Activated CD4-positive, alpha-beta T cell treated with anti-CD3 and anti-CD28 coated beads, Interleukin-2, Interleukin-6, amounts not matched to agents 100 ng/mL and 50 ng/mL, durations not matched to agents 16 hours and 8 hours (primary cell): ENCODE measurements around the gene SLC11A2.
A peak's percentile ranks its signal among the peaks of the same experiment; 100 is the strongest.
"Not testable (repeated sequence)": the region's sequence is repeated elsewhere in the genome, so short reads cannot be mapped to it uniquely, and the experiment has no call there.

Experiments
- DNase-seq: peaks from one replicate; pipeline ENCODE4 v3.0.0-alpha.2; 2020

The SLC11A2 gene

DNA sequence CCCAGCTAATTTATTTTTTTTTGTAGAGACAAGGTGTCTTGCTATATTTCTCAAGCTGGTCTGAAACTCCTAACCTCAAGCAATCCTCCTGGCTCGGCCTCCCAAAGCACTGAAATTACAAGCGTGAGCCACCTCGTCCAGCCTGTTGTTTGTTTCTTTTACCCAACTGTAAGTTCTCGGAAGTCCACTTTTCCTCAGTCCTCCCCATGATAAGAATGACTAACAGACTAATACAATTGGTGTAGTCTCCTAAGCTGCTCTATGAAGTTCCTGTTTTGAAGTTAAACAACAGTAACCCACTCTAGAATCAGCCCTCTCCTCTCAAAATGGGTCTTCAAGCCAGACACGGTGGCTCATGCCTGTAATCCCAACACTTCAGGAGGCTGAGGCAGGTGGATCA is 37.3 kb downstream of the SLC11A2 start:
- DNase-seq, result no peak

DNA sequence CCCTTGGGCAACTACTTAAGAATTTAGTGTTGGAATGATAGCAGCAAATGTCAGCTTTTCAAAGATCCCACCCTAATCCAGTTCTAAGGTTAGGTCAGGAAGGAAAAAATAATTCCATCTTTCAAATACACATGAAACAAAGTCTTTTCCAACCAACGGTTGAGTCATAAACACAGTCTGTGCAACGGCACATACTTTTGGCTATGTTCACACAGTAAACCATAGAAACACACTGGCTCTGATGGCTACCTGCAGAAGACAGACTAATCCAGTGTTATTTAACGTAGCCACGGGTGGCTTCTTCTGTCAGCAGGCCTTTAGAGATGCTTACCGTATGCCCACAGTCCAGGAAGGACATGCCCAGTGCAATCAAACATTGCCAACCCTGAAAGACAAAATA is 38.1 kb downstream of the SLC11A2 start:
- DNase-seq, result no peak

DNA sequence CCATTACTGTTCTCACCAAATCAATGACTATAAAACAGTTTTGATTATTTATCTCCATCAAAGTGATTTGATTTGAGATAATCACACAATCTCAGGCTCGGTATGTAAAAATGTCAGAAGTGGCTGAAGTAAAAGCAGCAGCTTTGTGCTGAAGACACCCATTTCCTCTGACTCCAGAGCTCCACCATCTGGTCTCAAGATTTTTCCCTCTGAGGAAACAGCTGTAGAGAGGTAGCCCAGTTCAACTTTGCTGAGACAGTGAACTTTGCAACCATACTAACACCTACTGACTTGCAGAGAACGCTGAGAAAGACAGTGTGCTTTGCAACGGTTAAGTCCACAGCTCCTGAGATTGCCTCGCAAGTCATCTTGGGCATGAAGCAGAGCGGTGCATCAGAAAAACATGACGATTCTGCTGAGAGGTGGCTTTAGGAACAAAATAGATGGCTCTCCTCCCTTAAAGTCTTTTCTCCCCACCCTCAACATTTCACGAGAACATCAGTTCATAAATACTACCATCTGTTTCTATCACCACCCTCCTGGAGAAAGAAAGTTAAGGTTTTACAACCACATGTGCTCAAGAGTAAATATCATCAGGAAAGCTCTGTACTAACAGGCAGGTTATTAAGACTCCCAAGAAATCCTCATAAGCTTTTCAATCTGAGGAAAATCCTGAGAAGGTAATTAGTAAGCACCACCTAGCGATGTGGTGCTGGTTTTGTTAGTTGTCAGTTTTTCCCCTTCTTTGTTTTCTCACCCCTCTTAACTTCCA is 39.0 kb downstream of the SLC11A2 start:
- peak; percentile 39 for DNase-seq

DNA sequence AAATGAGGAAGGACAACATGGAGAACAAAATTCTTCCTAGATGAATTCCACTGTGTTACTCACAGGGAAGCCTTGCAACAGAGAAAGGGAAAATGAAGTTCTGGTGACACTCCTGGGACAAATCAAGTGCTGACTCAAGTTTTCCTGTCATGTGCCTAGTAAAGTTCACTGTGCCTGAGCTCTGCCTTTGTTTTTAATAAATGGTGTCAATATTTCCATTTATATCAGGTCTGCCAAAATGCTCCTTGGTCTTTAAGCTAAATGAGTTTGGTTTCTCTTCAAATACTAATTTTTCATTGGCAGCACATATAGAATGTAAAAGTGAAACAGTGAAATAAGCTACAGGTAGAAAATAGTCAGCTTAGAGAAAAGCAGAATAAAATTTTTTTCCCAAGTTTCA is 40.9 kb downstream of the SLC11A2 start:
- DNase-seq, result no peak

DNA sequence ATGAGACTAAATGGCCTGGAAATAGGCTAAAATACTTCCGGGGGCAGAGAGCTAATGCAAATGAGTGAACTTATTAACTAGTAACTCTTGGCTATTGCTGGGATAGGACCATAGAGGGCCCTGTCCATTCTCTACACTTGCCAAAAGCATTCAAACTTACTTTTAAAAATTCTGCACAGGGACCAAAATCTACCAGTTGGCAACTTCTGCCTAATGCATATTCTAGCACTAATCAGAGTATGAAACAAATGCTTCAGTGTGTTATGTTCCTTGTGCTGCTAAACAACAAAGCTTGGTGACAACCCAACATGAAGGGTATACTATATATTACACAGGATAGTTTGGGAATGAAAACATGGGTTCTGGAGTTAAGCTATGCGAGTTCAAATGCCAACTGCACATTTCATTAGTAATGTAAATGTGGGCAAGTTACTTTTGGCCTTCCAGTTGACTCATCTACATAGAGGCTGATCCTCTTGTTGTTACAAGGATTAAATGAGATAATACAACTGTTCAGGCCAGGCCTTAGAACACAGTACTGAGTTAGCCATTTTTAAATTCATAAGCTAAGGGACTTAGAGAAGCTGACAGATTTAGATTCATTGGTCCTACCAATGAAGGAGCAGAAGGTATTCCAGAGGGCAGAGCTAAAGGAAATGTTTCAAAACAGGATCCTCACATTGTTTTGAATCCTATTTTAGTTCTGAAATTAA is 41.4 kb downstream of the SLC11A2 start:
- no peak for DNase-seq

DNA sequence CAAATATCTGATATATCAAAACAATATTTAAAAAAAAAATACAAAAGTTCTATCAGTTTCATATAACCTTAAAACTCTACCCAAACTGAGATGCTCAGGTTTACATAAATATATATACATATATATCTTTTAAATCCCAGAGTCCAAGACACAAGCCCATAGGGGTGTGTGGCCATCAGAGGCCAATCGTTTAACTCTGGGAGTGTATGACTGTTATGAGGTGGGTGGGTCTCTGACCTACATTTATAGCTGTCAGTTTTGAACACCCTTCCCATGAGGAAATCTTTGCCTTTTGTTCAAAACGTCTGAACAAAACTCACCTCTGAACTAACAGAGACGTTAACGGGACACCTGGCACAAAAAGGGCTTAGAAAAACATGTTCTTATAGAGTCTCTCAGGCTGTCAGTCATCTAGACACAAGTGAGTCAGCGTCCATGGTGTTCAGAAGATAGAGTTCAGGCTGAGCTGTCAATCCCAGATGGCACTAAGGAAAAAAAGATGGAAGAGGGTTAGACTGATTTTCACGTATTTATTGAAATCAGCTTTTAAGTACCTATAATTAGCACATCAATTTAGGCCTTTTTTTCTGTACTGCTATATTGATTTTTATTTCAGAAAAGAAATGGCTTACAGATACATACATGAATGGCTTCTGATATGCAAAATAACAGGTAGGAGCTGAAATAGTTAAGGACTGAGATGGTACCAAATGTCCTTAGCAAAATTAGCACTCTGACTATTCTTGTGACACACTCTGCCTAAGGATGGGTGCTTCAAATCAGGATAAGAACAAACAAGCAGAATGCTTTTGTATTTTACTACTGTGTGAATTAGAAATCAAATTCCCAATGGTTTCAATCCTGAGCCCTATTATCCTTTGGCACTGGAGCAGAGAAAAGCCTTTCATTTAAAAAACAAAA is 44.6 kb downstream of the SLC11A2 start:
- DNase-seq, result no peak

DNA sequence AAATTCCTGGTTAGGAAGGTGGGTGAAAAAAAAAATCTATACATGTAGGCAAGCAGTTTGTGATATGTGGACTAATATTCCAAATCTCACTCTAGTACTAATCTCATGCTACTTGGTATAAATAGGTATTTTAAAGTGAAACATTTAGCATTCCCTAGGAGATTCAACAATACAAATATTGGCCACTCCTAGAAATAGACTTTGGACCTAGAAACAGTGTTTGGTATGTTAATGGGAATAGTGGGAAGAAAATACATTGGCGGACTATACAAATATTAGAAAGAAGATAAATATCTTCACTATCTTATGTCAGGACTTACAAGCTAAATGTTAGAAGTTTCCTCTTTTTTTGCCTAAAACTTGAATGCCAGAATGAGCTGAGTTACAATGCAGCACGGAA is 45.6 kb downstream of the SLC11A2 start:
- DNase-seq, result no peak

DNA sequence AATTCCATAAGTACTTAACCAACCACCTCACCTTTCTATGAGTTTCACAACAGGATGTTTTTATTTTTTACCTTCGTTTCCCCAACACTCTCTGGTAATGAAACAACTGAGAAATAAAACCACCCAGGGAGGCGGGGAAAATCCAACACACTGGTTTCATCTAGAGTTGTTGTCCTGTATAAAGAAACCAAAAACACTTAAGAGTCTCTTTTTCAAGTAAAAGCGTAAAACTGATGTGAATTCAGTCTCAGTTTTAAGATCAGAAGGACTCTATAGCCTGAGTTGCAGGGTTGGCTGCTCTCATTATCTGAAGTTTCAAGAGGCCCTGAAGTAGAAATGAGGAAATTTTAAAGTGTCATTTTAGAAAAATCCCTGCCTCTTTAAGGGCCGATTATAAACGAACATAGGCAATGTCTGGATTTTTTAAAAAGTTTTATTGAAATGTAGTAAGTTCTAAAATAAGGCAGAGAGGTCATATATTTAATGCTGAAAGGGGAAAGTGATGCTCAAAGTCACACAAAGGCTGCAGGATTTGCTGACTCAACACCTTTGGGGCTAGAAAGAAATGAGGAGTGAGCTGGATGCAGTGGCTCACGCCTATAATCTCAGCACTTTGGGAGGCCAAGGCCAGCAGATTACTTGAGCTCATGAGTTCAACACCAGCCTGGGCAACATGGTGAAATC is 46.7 kb downstream of the SLC11A2 start:
- DNase-seq, result peak; percentile 61

DNA sequence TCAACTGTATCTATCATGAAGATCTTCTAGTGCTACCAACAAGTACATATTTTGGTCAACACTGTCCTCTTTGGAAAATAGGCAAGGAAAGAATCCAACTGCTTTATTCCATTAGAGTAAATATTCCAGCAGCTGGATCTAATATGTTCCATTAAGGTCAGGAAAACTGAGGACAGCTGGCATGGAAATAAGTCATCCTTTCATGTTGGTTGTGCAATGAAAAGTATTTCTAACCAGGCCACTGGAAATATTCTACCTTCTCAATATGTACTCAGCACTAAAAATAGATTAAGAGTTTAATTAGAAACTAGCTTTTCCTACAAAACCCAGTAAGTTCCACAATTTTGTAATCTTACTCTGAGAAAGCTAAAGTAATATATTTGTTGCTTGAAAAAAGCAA is 54.2 kb downstream of the SLC11A2 start:
- DNase-seq, result no peak

DNA sequence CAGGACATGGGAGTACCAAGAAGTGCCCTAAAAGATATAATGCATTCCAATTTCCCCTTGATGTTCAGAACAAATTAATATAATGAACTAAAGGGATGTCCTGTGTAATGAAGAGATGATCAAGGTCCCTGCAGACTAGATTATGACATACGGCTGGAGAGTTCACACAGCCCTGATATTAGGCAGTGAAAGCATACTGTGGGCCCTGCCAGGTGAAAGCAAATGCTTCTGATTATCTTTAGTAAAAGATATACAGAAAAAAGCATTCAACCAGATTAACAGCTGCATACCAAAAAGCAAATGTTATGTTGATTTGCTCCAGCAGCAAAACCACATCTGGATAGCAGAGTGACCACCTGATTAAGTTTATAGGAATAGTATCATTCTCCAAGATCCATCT is 61.8 kb downstream of the SLC11A2 start:
- DNase-seq, result no peak

DNA sequence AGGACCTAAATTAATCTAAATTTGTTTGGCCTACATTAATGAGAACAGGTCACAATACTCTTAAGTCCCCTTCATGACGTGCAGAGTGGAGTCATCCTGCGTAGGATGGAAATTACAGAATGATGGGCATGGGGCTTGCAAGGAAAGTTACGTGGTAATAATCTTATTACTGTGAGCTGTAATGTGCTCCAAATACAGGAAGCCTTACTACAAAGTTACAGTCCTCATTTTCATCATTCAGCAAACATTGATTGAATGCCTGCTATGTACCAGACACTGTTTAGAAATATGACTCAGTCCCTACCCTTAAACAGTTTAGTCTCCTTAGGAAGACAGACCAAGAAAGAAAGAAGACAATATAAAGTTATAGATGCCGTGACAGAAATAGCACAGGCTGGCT is 64.5 kb downstream of the SLC11A2 start:
- no peak for DNase-seq

DNA sequence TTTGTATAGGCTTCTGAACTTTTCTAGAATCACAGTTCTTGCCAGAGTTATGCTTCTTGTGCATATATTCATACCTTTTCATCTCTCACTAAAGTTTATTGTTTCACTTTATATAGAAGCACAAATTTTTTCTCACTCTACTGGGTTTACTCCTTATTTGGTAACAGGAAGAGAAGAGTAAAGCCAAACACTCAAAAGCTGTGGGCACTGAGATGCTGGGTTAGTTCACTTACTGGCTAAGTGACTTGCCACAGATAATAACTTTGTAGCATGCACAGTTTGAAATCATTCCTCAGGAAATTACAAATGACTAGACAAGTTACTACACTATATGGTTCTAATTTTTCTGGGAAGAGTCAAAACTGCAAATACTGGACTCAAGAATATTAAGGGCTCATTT is 66.1 kb downstream of the SLC11A2 start:
- DNase-seq, result no peak

DNA sequence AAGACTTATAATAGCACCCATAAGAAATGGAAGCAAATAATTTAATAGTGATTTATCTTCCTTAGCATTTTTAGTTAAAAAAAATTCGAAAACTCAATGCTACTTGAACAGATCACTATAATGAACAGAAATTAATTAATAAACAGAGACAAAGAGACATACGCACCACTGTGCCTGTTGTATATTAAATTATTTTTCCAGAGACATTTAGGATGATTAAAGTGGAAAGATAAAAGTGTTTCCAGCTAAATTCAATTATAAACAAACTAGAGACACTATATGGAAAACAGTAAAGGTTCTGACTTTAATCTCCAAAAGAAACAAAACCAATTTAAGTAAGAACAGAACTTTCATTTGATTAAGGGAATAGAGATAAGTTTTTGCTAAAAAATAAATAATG is 70.5 kb downstream of the SLC11A2 start:
- no peak for DNase-seq

DNA sequence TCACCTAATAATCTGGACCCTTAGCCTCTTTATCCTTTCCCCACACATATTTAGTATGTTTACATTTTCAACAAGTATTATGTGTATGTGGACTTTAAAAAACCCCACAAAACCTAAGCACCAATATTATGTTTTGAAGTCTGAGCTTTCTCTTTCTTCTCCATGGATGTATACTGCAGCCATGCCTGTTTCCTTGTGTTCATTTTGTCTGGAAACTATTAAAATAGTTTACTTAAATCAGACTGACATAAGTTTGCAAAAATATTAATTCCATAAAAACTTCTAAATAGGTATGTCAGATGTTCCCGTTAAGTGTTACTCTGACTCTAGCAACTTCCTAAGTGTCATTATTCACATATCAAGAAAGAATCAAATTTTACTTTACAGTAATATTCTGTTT is 70.9 kb downstream of the SLC11A2 start:
- no peak for DNase-seq

DNA sequence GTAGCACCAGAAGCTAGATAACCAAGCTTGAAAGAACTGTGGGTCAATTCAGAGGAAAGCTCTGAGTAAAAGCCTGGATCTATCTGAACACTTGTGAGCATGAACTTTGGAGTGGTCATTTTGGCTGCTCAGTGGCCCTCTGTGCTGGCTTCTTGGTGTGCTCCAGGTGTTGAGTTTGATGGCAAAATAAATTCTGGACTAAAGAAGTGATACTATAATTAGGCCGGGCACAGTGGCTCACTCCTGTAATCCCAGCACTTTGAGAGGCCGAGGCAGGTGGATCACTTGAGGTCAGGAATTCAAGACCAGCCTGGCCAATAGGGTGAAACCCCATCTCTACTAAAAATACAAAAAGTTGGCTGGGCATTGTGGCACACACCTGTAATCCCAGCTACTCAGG is 71.4 kb downstream of the SLC11A2 start:
- DNase-seq, result not testable (repeated sequence)

DNA sequence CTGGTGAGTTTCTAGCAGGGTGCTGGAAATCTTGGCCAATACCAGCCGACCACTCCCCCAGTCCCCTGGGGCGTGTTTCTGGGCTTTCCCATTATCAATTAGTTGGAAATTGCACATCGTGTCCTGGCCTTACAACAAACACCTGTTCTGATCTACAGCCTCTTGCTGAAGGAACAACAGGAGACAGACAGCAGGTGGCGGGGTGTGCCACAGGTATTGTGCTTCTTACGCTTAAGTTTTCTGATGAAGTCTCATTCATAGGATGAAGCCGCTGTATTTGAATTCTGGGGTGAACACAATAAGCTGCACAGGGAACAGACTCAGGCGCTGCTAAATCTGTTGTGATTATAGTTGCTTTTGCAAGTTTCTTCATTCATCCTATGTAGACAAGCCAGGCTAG is 73.1 kb downstream of the SLC11A2 start:
- DNase-seq, result no peak

DNA sequence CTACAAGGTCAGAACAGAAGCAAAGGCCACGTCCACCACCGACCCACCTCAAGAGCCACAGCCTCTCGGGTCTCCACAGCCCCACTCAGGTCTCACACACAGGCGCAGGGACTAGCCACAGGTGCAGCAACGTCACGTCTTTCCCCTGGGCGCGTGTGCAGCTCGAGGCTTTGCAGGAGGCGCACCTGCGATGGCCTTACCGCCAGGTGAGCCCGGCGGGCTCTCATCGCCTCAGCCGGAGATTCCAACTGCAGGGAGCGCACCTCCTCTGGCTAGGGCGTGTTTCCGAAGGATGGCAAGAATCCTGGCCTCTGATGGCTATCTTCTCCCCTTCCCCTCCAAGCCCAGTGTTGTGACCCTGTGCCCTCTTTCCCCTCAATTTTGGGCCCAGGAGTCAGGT is 73.7 kb downstream of the SLC11A2 start, which contains the start of gene HIGD1C:
HIGD1C (plus strand) TSS at position 35 of the 400 bp plus-strand sequence. CDS start 1,455 bp downstream, outside the sequence.
- no peak for DNase-seq

DNA sequence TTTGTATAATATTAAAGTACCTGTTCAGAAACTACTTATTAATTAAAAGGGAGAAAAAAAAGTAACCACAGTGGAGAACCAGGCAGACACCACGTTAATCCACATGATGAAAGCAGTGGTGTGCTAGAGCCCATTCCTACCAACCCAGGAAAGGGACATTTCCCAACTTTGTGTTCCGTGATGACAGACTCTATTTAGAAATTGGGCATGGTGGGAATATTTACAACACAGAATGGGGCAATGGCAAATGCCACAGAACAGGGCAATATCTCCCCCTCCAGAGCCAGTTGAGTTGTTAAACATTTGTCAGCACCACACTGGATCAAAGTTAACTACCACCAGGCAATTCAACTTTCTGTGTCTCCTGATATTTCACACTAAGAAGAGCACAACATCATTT is 75.1 kb downstream of the SLC11A2 start:
- DNase-seq, result no peak

DNA sequence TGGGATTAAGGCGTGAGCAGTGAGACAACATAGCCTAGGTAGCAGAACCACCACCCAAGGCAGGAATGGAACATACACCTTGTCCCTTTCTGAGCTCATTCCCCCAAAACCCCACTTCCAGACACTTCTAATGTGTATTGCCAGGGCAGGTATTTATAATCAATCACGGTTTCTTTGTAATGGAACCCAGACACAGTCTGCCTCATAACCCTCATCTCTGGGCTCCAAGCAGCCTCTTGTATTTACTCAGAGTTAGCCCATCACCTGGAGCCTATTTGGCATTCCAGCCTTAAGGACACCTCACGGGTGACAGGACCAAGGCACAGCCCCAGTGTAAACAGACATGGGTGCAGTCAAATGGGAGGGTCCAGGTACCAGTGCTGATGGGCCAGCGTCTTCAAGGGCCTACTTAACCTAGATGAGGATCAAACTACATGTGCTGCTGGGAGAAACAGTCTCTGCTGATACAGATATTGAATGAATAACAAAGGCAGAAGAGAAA is 76.3 kb downstream of the SLC11A2 start:
- no peak for DNase-seq

DNA sequence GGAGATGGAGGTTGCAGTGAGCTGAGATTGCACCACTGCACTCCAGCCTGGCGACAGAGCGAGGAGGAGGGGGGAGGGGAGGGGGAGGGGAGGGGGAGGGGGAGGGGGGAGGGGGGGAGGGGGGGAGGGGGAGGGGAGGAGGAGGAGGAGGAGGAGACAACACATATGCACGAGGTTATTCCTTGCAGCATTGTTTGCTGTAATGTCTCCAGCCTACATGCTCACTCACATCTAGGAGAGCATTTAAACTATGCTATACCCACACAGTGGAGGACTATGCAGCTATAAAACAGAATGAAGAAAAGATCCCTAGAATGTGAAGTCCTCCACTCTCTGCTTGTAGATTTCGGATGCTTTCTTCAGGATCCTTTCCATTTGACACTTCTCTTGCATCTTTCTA is 77.4 kb downstream of the SLC11A2 start:
- DNase-seq, result no peak

DNA sequence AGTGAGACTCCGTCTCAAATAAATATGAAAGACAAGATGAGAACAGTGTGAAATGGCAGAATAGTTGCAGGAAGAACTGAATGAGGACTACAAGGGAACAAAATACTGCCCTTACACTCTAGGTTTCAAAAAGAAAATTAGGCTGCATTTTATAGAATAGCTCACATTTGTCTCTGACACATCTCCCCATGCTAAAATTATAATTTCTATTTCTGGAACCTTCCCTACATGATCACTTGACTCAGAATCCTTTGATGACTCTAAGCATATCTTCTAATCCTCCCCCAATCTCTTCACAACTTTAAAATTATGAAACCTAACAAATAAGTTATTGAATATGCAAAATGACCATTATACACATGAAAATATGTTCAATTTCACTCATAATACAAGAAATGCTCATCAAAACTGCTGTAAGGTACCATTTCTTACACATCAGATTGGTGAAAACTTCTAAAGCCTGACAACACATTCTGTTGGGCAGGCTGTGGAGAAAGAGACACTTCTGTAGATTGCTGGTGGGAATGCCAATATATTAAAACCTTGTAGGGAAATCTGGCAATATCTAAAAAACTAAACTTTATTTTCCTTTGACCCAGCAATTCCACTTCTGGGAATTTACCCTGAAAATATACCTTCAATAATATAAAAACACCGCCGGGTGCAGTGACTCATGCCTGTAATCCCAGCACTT is 78.1 kb downstream of the SLC11A2 start:
- DNase-seq, result no peak

DNA sequence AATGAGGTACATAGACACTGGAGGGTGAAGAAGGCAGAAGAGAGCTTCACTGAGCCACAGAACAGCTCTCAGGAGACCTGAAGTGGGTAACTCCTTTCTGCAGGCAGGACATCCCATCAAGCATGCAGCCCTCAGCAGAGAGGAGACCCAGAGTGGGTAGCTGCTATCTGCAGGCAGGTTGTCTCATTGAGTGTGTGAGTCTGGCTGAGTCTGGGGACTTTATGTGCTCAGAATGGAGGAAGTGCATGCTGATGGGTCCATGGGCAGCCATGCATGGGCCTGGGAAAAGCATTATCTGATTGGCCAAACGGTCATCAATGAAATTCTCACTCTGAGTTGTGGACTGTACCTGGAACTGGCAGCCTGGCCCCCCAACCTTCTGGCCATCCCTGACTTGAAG is 88.5 kb downstream of the SLC11A2 start:
- DNase-seq, result no peak
